ENCODE data around the gene FNDC3B.

FNDC3B gene

DNA sequence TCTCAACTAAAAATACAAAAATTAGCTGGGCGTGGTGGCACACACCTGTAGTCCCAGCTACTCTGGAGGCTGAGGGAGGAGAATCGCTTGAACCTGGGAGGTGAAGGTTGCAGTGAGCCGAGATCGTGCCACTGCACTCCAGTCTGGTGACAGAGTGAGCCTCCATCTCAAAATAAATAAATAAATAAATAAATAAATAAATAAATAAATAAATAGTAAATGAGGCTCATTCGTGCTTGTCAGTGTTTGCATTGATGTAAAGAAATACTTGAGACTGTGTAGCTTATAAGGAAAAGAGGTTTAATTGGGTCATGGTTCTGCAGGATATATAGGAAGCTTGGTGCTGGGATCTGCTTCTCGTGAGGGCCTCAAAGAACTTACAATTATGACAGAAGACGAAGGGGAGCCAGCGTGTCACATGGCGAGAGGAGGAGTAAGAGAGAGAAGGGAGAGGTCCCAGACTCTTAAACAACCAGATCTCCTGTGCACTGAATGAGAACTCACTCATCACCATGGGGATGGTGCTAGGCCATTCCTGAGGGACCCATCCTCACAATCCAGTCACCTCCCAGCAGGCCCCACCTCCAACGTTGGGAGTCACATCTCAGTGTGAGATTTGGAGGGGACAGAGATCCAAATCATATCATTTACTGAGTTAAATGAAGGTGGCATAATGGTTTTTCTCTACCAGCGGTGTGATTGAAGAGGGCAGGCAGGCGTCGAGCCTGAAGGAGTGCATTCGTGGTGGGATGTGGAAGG lies 104.5 kb downstream of the FNDC3B start (continued):
- TF ChIP-seq ZSCAN16 (tag by site-specific recombination; IDR thresholded peaks at IDR 0.05) (no peak), BCL11A (tag by site-specific recombination; IDR thresholded peaks at IDR 0.05; ENCODE audit: low read depth) (no peak), IKZF3 (tag by site-specific recombination; IDR thresholded peaks at IDR 0.05) (0 out of 2 replicates have a peak, but pooled peaks have one; percentile 18), REPIN1 (tag by site-specific recombination; IDR thresholded peaks at IDR 0.05; ENCODE audit: low read depth) (peak; percentile 34; the same call in 1 of the 2 replicates), ZSCAN30 (tag by site-specific recombination; IDR thresholded peaks at IDR 0.05) (no peak), ZXDB (tag by site-specific recombination; IDR thresholded peaks at IDR 0.05) (peak; percentile 79), BCL11B (tag by site-specific recombination; IDR thresholded peaks at IDR 0.05; ENCODE audit: low read depth) (no peak), TCF7L2 (IDR thresholded peaks at IDR 0.05; ENCODE audit: borderline replicate concordance, low read depth, low read length) (no peak), ZNF510 (tag by site-specific recombination; IDR thresholded peaks at IDR 0.05; ENCODE audit: insufficient replicate concordance) (peak; percentile 83), ZBTB20 (tag by site-specific recombination; IDR thresholded peaks at IDR 0.05) (no peak), ZNF776 (tag by site-specific recombination; IDR thresholded peaks at IDR 0.05; ENCODE audit: borderline replicate concordance) (no peak), ZBTB1 (tag by site-specific recombination; IDR thresholded peaks at IDR 0.05) (peak; percentile 80; the same call in 1 of the 2 replicates), ZNF48 (tag by site-specific recombination; IDR thresholded peaks at IDR 0.05) (no peak), OSR2 (tag by site-specific recombination; IDR thresholded peaks at IDR 0.05) (no peak), PRDM1 (tag by site-specific recombination; IDR thresholded peaks at IDR 0.05) (no peak), ZFP41 (tag by site-specific recombination; IDR thresholded peaks at IDR 0.05; ENCODE audit: borderline replicate concordance) (no peak), ZNF202 (tag by site-specific recombination; IDR thresholded peaks at IDR 0.05; ENCODE audit: borderline replicate concordance) (peak; percentile 88; the same call in 1 of the 2 replicates), ZNF785 (tag by site-specific recombination; IDR thresholded peaks at IDR 0.05) (no peak), ZNF791 (tag by site-specific recombination; IDR thresholded peaks at IDR 0.05) (no peak; the same call in 1 of the 2 replicates), HOXC10 (CRISPR knock-in tag; IDR thresholded peaks at IDR 0.05) (no peak), ZNF146 (tag by site-specific recombination; IDR thresholded peaks at IDR 0.05) (peak; percentile 21; the same call in 1 of the 2 replicates), EGR2 (tag by site-specific recombination; IDR thresholded peaks at IDR 0.05; ENCODE audit: low read depth) (no peak), ZNF239 (tag by site-specific recombination; IDR thresholded peaks at IDR 0.05) (no peak)
- TF ChIP-seq, protein P1, sequence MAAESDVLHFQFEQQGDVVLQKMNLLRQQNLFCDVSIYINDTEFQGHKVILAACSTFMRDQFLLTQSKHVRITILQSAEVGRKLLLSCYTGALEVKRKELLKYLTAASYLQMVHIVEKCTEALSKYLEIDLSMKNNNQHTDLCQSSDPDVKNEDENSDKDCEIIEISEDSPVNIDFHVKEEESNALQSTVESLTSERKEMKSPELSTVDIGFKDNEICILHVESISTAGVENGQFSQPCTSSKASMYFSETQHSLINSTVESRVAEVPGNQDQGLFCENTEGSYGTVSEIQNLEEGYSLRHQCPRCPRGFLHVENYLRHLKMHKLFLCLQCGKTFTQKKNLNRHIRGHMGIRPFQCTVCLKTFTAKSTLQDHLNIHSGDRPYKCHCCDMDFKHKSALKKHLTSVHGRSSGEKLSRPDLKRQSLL (tag by site-specific recombination; IDR thresholded peaks at IDR 0.05), result no peak
- TF ChIP-seq, protein P2, sequence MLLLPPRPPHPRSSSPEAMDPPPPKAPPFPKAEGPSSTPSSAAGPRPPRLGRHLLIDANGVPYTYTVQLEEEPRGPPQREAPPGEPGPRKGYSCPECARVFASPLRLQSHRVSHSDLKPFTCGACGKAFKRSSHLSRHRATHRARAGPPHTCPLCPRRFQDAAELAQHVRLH (tag by site-specific recombination; IDR thresholded peaks at IDR 0.05), result no peak; the same call in 1 of the 2 replicates
- TF ChIP-seq, protein P3, sequence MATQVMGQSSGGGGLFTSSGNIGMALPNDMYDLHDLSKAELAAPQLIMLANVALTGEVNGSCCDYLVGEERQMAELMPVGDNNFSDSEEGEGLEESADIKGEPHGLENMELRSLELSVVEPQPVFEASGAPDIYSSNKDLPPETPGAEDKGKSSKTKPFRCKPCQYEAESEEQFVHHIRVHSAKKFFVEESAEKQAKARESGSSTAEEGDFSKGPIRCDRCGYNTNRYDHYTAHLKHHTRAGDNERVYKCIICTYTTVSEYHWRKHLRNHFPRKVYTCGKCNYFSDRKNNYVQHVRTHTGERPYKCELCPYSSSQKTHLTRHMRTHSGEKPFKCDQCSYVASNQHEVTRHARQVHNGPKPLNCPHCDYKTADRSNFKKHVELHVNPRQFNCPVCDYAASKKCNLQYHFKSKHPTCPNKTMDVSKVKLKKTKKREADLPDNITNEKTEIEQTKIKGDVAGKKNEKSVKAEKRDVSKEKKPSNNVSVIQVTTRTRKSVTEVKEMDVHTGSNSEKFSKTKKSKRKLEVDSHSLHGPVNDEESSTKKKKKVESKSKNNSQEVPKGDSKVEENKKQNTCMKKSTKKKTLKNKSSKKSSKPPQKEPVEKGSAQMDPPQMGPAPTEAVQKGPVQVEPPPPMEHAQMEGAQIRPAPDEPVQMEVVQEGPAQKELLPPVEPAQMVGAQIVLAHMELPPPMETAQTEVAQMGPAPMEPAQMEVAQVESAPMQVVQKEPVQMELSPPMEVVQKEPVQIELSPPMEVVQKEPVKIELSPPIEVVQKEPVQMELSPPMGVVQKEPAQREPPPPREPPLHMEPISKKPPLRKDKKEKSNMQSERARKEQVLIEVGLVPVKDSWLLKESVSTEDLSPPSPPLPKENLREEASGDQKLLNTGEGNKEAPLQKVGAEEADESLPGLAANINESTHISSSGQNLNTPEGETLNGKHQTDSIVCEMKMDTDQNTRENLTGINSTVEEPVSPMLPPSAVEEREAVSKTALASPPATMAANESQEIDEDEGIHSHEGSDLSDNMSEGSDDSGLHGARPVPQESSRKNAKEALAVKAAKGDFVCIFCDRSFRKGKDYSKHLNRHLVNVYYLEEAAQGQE (tag by site-specific recombination; IDR thresholded peaks at IDR 0.05), result peak; percentile 73
- TF ChIP-seq, protein P4, sequence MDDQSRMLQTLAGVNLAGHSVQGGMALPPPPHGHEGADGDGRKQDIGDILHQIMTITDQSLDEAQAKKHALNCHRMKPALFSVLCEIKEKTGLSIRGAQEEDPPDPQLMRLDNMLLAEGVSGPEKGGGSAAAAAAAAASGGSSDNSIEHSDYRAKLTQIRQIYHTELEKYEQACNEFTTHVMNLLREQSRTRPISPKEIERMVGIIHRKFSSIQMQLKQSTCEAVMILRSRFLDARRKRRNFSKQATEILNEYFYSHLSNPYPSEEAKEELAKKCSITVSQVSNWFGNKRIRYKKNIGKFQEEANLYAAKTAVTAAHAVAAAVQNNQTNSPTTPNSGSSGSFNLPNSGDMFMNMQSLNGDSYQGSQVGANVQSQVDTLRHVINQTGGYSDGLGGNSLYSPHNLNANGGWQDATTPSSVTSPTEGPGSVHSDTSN (CRISPR knock-in tag; IDR thresholded peaks at IDR 0.05), result no peak
- TF ChIP-seq, protein P5, sequence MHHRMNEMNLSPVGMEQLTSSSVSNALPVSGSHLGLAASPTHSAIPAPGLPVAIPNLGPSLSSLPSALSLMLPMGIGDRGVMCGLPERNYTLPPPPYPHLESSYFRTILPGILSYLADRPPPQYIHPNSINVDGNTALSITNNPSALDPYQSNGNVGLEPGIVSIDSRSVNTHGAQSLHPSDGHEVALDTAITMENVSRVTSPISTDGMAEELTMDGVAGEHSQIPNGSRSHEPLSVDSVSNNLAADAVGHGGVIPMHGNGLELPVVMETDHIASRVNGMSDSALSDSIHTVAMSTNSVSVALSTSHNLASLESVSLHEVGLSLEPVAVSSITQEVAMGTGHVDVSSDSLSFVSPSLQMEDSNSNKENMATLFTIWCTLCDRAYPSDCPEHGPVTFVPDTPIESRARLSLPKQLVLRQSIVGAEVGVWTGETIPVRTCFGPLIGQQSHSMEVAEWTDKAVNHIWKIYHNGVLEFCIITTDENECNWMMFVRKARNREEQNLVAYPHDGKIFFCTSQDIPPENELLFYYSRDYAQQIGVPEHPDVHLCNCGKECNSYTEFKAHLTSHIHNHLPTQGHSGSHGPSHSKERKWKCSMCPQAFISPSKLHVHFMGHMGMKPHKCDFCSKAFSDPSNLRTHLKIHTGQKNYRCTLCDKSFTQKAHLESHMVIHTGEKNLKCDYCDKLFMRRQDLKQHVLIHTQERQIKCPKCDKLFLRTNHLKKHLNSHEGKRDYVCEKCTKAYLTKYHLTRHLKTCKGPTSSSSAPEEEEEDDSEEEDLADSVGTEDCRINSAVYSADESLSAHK (tag by site-specific recombination; IDR thresholded peaks at IDR 0.05), result 0 out of 2 replicates have a peak, but pooled peaks have one; percentile 20
- TF ChIP-seq, protein P6, sequence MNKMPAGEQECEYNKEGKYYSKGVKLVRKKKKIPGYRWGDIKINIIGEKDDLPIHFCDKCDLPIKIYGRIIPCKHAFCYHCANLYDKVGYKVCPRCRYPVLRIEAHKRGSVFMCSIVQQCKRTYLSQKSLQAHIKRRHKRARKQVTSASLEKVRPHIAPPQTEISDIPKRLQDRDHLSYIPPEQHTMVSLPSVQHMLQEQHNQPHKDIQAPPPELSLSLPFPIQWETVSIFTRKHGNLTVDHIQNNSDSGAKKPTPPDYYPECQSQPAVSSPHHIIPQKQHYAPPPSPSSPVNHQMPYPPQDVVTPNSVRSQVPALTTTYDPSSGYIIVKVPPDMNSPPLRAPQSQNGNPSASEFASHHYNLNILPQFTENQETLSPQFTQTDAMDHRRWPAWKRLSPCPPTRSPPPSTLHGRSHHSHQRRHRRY (tag by site-specific recombination; IDR thresholded peaks at IDR 0.05), result no peak
